Ishikawa (cell line): ENCODE measurements around the gene CNTNAP2.

ENCODE experiments used
- CEBPB ChIP-seq: IDR thresholded peaks from 2 replicates; pipeline ENCODE4 v1.6.1; 2012
- CREB1 ChIP-seq: IDR thresholded peaks from 2 replicates; pipeline ENCODE4 v1.6.1; 2012; ENCODE audit warnings: low read depth
- EGR1 ChIP-seq: IDR thresholded peaks from 2 replicates; pipeline ENCODE4 v1.6.1; 2012
- EP300 ChIP-seq: IDR thresholded peaks from 2 replicates; pipeline ENCODE4 v1.6.1; 2012; ENCODE audit warnings: borderline replicate concordance
- FOXM1 ChIP-seq: IDR thresholded peaks from 2 replicates; pipeline ENCODE4 v1.6.1; 2012; ENCODE audit warnings: low read depth, borderline replicate concordance
- MAX ChIP-seq: IDR thresholded peaks from 2 replicates; pipeline ENCODE4 v1.6.1; 2012
- NFIC ChIP-seq: IDR thresholded peaks from 2 replicates; pipeline ENCODE4 v1.6.1; 2012
- RAD21 ChIP-seq: IDR thresholded peaks from 2 replicates; pipeline ENCODE4 v1.6.1; 2012; ENCODE audit warnings: low read depth
- REST ChIP-seq: IDR thresholded peaks from 2 replicates; pipeline ENCODE4 v1.6.1; 2012; ENCODE audit warnings: low read depth, mild to moderate bottlenecking
- TAF1 ChIP-seq: IDR thresholded peaks from 2 replicates; pipeline ENCODE4 v1.6.1; 2012; ENCODE audit warnings: low read depth, mild to moderate bottlenecking
- TCF12 ChIP-seq: IDR thresholded peaks from 2 replicates; pipeline ENCODE4 v1.6.1; 2012; ENCODE audit warnings: low read depth
- TEAD4 ChIP-seq: IDR thresholded peaks from 2 replicates; pipeline ENCODE4 v1.6.1; 2012
- USF1 ChIP-seq: IDR thresholded peaks from 2 replicates; pipeline ENCODE4 v1.6.1; 2012
- YY1 ChIP-seq: IDR thresholded peaks from 2 replicates; pipeline ENCODE4 v1.6.1; 2012; ENCODE audit warnings: low read depth
- ZBTB7A ChIP-seq: IDR thresholded peaks from 2 replicates; pipeline ENCODE4 v1.6.1; 2012; ENCODE audit warnings: low read depth

The CNTNAP2 gene

GRCh38 chr7:147859486-147859885, 1742.9 kb downstream of the CNTNAP2 start:
- TF ChIP-seq RAD21 = no peak

GRCh38 chr7:147861058-147861716, 1744.6 kb downstream of the CNTNAP2 start:
- no peak for TF ChIP-seq MAX

- TF ChIP-seq TEAD4 = no peak
- no peak for TF ChIP-seq USF1
- TF ChIP-seq EP300 = no peak
- no peak for TF ChIP-seq RAD21
- no peak for TF ChIP-seq EGR1
- TF ChIP-seq YY1 = no peak
- no peak for TF ChIP-seq MAX
- TF ChIP-seq TCF12 = no peak
- no peak for TF ChIP-seq REST
- TF ChIP-seq ZBTB7A = no peak
- TF ChIP-seq NFIC = no peak
These were observed 1745.3 kb downstream of the CNTNAP2 start for GRCh38 chr7:147861945-147862344.

GRCh38 chr7:147869456-147869855, 1752.9 kb downstream of the CNTNAP2 start:
- TF ChIP-seq NFIC (no peak), TEAD4 (no peak), TAF1 (no peak), CEBPB (no peak), ZBTB7A (no peak), TCF12 (no peak), USF1 (no peak), YY1 (no peak), EGR1 (no peak), REST (no peak), CREB1 (no peak), FOXM1 (no peak), EP300 (no peak)

GRCh38 chr7:147878912-147879661, 1762.5 kb downstream of the CNTNAP2 start:
- no peak for TF ChIP-seq MAX
- TF ChIP-seq YY1 = no peak
- TF ChIP-seq ZBTB7A = no peak
- TF ChIP-seq EP300 = no peak
- no peak for TF ChIP-seq USF1

GRCh38 chr7:147885869-147886268, 1769.3 kb downstream of the CNTNAP2 start:
- TF ChIP-seq TEAD4 = no peak
- TF ChIP-seq USF1 = no peak
- TF ChIP-seq CEBPB = no peak
- TF ChIP-seq REST = no peak
- no peak for TF ChIP-seq EP300
- no peak for TF ChIP-seq EGR1
- no peak for TF ChIP-seq TAF1
- no peak for TF ChIP-seq RAD21
- no peak for TF ChIP-seq FOXM1
- no peak for TF ChIP-seq MAX
- no peak for TF ChIP-seq CREB1
- TF ChIP-seq YY1 = no peak
- no peak for TF ChIP-seq TCF12
- no peak for TF ChIP-seq NFIC
- TF ChIP-seq ZBTB7A = no peak
